ENCODE measurements around the gene TMEM132C. TPM values are rescaled to one million over a fixed set of nuclear protein-coding genes. Genes with fewer than 3 reads are reported as not detected.

Gene TMEM132C
- total RNA-seq, 1 donor from 2014 or later: 0.64 TPM

- no peak for DNase-seq
- H3K4me1 ChIP-seq: no peaks in the 10 kb centered on the region
- no peak overlapping the region for H3K4me3 ChIP-seq
- H3K36me3 ChIP-seq: no peaks in the 10 kb centered on the region
- no peak for TF ChIP-seq CTCF (IDR thresholded peaks at IDR 0.05)
- no peaks in the 10 kb centered on the region for H3K27me3 ChIP-seq
- H3K9me3 ChIP-seq: no peaks in the 10 kb centered on the region
- ATAC-seq: no peak
- intact Hi-C loops (cut with DNase I): no loop called here
- H3K27ac ChIP-seq: no peak overlapping the region
Measured at GRCh38 chr12:128675576-128675975, 408.6 kb downstream of the TMEM132C start.

- Histone ChIP-seq H3K27ac (no peak overlapping the region), H3K9me3 (no peaks in the 10 kb centered on the region), H3K27me3 (no peaks in the 10 kb centered on the region), H3K4me1 (no peaks in the 10 kb centered on the region), H3K4me3 (no peak overlapping the region), H3K36me3 (no peaks in the 10 kb centered on the region)
- no peak for DNase-seq
- no peak for ATAC-seq
- intact Hi-C loops (cut with DNase I): no loop called here
- no peak for TF ChIP-seq CTCF (IDR thresholded peaks at IDR 0.05)
Measured at GRCh38 chr12:128680555-128680954, 413.6 kb downstream of the TMEM132C start.

- Histone ChIP-seq H3K36me3 (no peaks in the 10 kb centered on the region), H3K9me3 (no peaks in the 10 kb centered on the region), H3K4me1 (no peaks in the 10 kb centered on the region), H3K27ac (no peak overlapping the region), H3K4me3 (no peak overlapping the region), H3K27me3 (no peaks in the 10 kb centered on the region)
- no peak for TF ChIP-seq CTCF (IDR thresholded peaks at IDR 0.05)
- intact Hi-C loops (cut with DNase I): no loop called here
- no peak for ATAC-seq
- no peak for DNase-seq
Measured at GRCh38 chr12:128682548-128683275, 415.7 kb downstream of the TMEM132C start.

- intact Hi-C loops (cut with DNase I): no loop called here
- ATAC-seq: no peak
- no peaks in the 10 kb centered on the region for H3K27me3 ChIP-seq
- no peak for TF ChIP-seq CTCF (IDR thresholded peaks at IDR 0.05)
- no peak for DNase-seq
- H3K4me1 ChIP-seq: no peaks in the 10 kb centered on the region
- no peak overlapping the region for H3K4me3 ChIP-seq
- H3K27ac ChIP-seq: no peak overlapping the region
- H3K36me3 ChIP-seq: no peaks in the 10 kb centered on the region
- no peaks in the 10 kb centered on the region for H3K9me3 ChIP-seq
Measured at GRCh38 chr12:128684352-128684751, 417.4 kb downstream of the TMEM132C start.

GRCh38 chr12:128685903-128686475, 419.0 kb downstream of the TMEM132C start:
- no peak overlapping the region for H3K27ac ChIP-seq
- ATAC-seq: no peak
- no peak for DNase-seq
- H3K27me3 ChIP-seq: no peaks in the 10 kb centered on the region
- no peaks in the 10 kb centered on the region for H3K9me3 ChIP-seq
- intact Hi-C loops (cut with DNase I): no loop called here
- no peaks in the 10 kb centered on the region for H3K4me1 ChIP-seq
- H3K36me3 ChIP-seq: no peaks in the 10 kb centered on the region
- no peak for TF ChIP-seq CTCF (IDR thresholded peaks at IDR 0.05)
- H3K4me3 ChIP-seq: no peak overlapping the region

All from upper lobe of right lung (tissue), 1 donor.